Loucy (cell line): ENCODE results near the gene DIPK2A.

ENCODE experiments used
- H2AFZ ChIP-seq: fragments of 200-600 bp; sonication (generic); 2 replicates; pipeline ENCODE4 v1.6.0; 2016; ENCODE audit warnings: antibody characterized with exemption, mild to moderate bottlenecking, low read length, moderate library complexity
- H3F3A ChIP-seq: fragments of 200-600 bp; 2 replicates; pipeline ENCODE4 v1.6.0; 2016; ENCODE audit warnings: antibody characterized with exemption, low read depth, mild to moderate bottlenecking
- H3K27me3 ChIP-seq: fragments of 200-600 bp; sonication (generic); 2 replicates; pipeline ENCODE4 v1.6.1; 2014; ENCODE audit warnings: low read length, mild to moderate bottlenecking; ENCODE audit not compliant: insufficient read depth, poor library complexity, severe bottlenecking
- H3K36me3 ChIP-seq: fragments of 200-600 bp; sonication (generic); 2 replicates; pipeline ENCODE4 v1.6.1; 2016; ENCODE audit warnings: low read length; ENCODE audit not compliant: insufficient read depth
- H3K4me1 ChIP-seq: fragments of 200-600 bp; sonication (generic); 2 replicates; pipeline ENCODE4 v1.5.1; 2014; ENCODE audit warnings: low read length, mild to moderate bottlenecking; ENCODE audit not compliant: insufficient read depth, poor library complexity, severe bottlenecking
- H3K4me2 ChIP-seq: fragments of 200-600 bp; sonication (generic); 2 replicates; pipeline ENCODE4 v1.6.0; 2014; ENCODE audit warnings: antibody characterized with exemption, low read length, low read depth, mild to moderate bottlenecking; ENCODE audit not compliant: poor library complexity, severe bottlenecking
- H3K4me3 ChIP-seq: fragments of 200-600 bp; sonication (generic); 2 replicates; pipeline ENCODE4 v1.5.1; 2014; ENCODE audit warnings: low read length, mild to moderate bottlenecking, mixed read lengths; ENCODE audit not compliant: poor library complexity, severe bottlenecking
- H3K79me2 ChIP-seq: fragments of 200-600 bp; sonication (generic); 2 replicates; pipeline ENCODE4 v1.6.1; 2014; ENCODE audit warnings: low read length; ENCODE audit not compliant: insufficient read depth
- H3K9ac ChIP-seq: fragments of 200-600 bp; sonication (generic); 2 replicates; pipeline ENCODE4 v1.6.0; 2014; ENCODE audit warnings: mild to moderate bottlenecking, low read depth, low read length, moderate library complexity; ENCODE audit not compliant: poor library complexity, severe bottlenecking
- H3K9me2 ChIP-seq: fragments of 200-600 bp; sonication (generic); replicated peaks from 2 replicates; pipeline ENCODE4 v1.6.1; 2016; ENCODE audit warnings: low read depth, low read length, mixed read lengths
- H3K9me3 ChIP-seq: fragments of 200-600 bp; sonication (generic); 2 replicates; pipeline ENCODE4 v1.6.1; 2014; ENCODE audit warnings: mild to moderate bottlenecking, antibody characterized with exemption, low read length, low read depth; ENCODE audit not compliant: insufficient read depth
- H4K20me1 ChIP-seq: fragments of 200-600 bp; sonication (generic); 2 replicates; pipeline ENCODE4 v1.6.0; 2014; ENCODE audit warnings: antibody characterized with exemption, low read length, mild to moderate bottlenecking; ENCODE audit not compliant: insufficient read depth, poor library complexity, severe bottlenecking
- CTCF ChIP-seq: fragments of 200-600 bp; sonication (generic); conservative IDR thresholded peaks from 2 replicates; pipeline ENCODE4 v1.5.1; 2014; ENCODE audit warnings: mild to moderate bottlenecking, antibody characterized with exemption, low read length
- EZH2phosphoT487 ChIP-seq: fragments of 200-600 bp; IDR thresholded peaks from 2 replicates; pipeline ENCODE4 v1.6.1; 2018; ENCODE audit warnings: antibody characterized with exemption, mild to moderate bottlenecking, moderate library complexity, borderline replicate concordance

DIPK2A gene

GRCh38 chr3:143998266-143998665 is 26.6 kb downstream of the DIPK2A start:
- no peaks in the 10 kb centered on the region for H3K9me3 ChIP-seq
- no peak overlapping the region for H3K9ac ChIP-seq
- H3K9me2 ChIP-seq, result no peaks in the 10 kb centered on the region
- no peak for TF ChIP-seq EZH2phosphoT487
- peaks cover 22% of the 10 kb centered on the region for H3K4me1 ChIP-seq
- H2AFZ ChIP-seq, result no peak overlapping the region
- H4K20me1 ChIP-seq, result no peaks in the 10 kb centered on the region
- no peaks in the 10 kb centered on the region for H3K27me3 ChIP-seq
- no peaks in the 10 kb centered on the region for H3F3A ChIP-seq
- peaks cover under 1% of the 10 kb centered on the region; the same call in 1 of the 2 replicates for H3K36me3 ChIP-seq
- H3K79me2 ChIP-seq, result no peaks in the 10 kb centered on the region
- no peak overlapping the region for H3K4me3 ChIP-seq
- no peak overlapping the region for H3K4me2 ChIP-seq

GRCh38 chr3:144003051-144003450 is 31.4 kb downstream of the DIPK2A start:
- TF ChIP-seq EZH2phosphoT487 (no peak), CTCF (no peak)
- no peaks in the 10 kb centered on the region for H3K79me2 ChIP-seq
- no peak overlapping the region for H3K9ac ChIP-seq
- H3K27me3 ChIP-seq, result no peaks in the 10 kb centered on the region
- H4K20me1 ChIP-seq, result no peaks in the 10 kb centered on the region
- no peak overlapping the region for H2AFZ ChIP-seq
- H3F3A ChIP-seq, result no peaks in the 10 kb centered on the region
- no peak overlapping the region for H3K4me2 ChIP-seq
- H3K4me1 ChIP-seq, result peaks cover 14% of the 10 kb centered on the region
- no peaks in the 10 kb centered on the region for H3K36me3 ChIP-seq
- H3K9me3 ChIP-seq, result no peaks in the 10 kb centered on the region
- H3K9me2 ChIP-seq, result no peaks in the 10 kb centered on the region
- H3K4me3 ChIP-seq, result no peak overlapping the region

GRCh38 chr3:144010371-144010770 is 38.7 kb downstream of the DIPK2A start:
- Histone ChIP-seq H3K4me3 (no peak overlapping the region), H3K36me3 (no peaks in the 10 kb centered on the region), H3K9me3 (no peaks in the 10 kb centered on the region), H3K79me2 (no peaks in the 10 kb centered on the region), H2AFZ (no peak overlapping the region), H3K9ac (no peak overlapping the region), H3F3A (no peaks in the 10 kb centered on the region), H3K4me1 (peaks cover 11% of the 10 kb centered on the region), H3K27me3 (no peaks in the 10 kb centered on the region), H3K4me2 (no peak overlapping the region), H3K9me2 (no peaks in the 10 kb centered on the region), H4K20me1 (no peaks in the 10 kb centered on the region)
- TF ChIP-seq EZH2phosphoT487, result no peak
- no peak for TF ChIP-seq CTCF

GRCh38 chr3:144011251-144011799 is 39.7 kb downstream of the DIPK2A start:
- Histone ChIP-seq H3K9me3 (no peaks in the 10 kb centered on the region), H3K27me3 (no peaks in the 10 kb centered on the region), H3K9me2 (no peaks in the 10 kb centered on the region), H3K79me2 (no peaks in the 10 kb centered on the region), H3K4me1 (peaks cover 8% of the 10 kb centered on the region), H4K20me1 (no peaks in the 10 kb centered on the region), H3K9ac (no peak overlapping the region), H2AFZ (no peak overlapping the region), H3K4me2 (no peak overlapping the region), H3K4me3 (no peak overlapping the region), H3F3A (no peaks in the 10 kb centered on the region), H3K36me3 (no peaks in the 10 kb centered on the region)
- TF ChIP-seq EZH2phosphoT487 (no peak), CTCF (no peak)
